NOMO-1 treated with DMSO at 0.1 percent for 48 hours (cell line): Measurements from ENCODE around the gene ZNF75A.

ENCODE experiments used
- DNase-seq: peaks from one replicate; lab custom pipeline; 2025; ENCODE audit not compliant: unreplicated experiment; lab: John Stamatoyannopoulos, UW

ZNF75A gene

DNA sequence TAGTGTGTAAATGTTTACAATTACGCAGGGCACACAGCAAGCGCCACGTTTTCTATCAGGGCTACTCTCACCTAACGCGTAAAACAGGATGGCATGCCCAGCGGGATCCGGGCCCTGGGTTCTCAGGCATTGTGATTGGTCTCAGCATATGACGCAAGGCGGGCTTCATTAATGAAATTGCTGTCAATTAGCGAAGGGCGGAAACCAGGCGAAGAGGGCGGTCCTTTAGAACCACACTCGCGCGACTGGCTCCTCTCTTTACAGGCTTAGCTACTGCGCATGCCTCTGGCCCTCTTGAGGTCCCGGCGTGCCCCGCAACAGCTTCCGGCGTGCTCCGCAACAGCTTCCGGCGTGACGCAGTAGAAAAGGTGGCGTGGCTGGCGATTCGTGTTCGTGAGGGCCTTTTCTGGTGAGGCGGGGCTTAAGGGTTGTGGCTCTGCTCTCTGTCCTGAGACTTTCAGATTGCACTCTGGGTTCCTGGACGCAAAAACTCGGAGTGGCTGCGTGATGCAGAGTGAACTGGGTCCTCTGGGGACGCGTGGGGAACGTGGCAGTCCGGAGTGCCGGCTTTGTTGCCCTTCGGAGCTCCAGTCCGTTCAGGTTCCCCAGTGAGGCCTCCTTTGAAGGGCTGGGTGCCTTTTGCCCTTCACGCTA lies 59.6 kb downstream of the ZNF75A start:
- DNase-seq, result no peak
